Spleen (tissue), 13 donors: Measurements from ENCODE around the gene SRGAP1. TPM values are rescaled to one million over a fixed set of nuclear protein-coding genes. Genes with fewer than 3 reads are reported as not detected.

ENCODE experiments used
- DNase-seq: peaks from one replicate; pipeline ENCODE4 v3.0.0-alpha.2; 2020
- H3K27ac ChIP-seq, 8 donors: fragments of 200-600 bp; sonication (generic) in 7 of 8; 1 replicate in 4 of 8; 2 replicates in 4 of 8; pipeline versions ENCODE4 v1.5.0 to v1.8.0; 2016 to 2021; ENCODE audit warnings: inconsistent platforms in 4 of 8, mild to moderate bottlenecking in 4 of 8, moderate library complexity in 1 of 8
- H3K27me3 ChIP-seq, 7 donors: fragments of 200-600 bp; sonication (generic) in 6 of 7; replicated peaks in 1 of 7; 1 replicate in 4 of 7; 2 replicates in 3 of 7; pipeline versions ENCODE4 v1.5.0 to v1.8.0; 2016 to 2021; ENCODE audit warnings: inconsistent platforms in 3 of 7, mild to moderate bottlenecking in 1 of 7
- H3K36me3 ChIP-seq, 6 donors: fragments of 200-600 bp; sonication (generic) in 5 of 6; 1 replicate in 4 of 6; 2 replicates in 2 of 6; pipeline versions ENCODE4 v1.5.0 to v1.8.0; 2016 to 2021; ENCODE audit warnings: inconsistent platforms in 2 of 6
- H3K4me1 ChIP-seq, 6 donors: fragments of 200-600 bp; sonication (generic) in 5 of 6; 1 replicate in 3 of 6; 2 replicates in 3 of 6; pipeline versions ENCODE4 v1.5.0 to v1.8.0; 2016 to 2021; ENCODE audit warnings: inconsistent platforms in 3 of 6
- H3K4me3 ChIP-seq, 8 donors: fragments of 200-600 bp; sonication (generic) in 7 of 8; 1 replicate in 4 of 8; 2 replicates in 4 of 8; pipeline versions ENCODE4 v1.5.0 to v1.8.0; 2016 to 2021; ENCODE audit warnings: inconsistent platforms in 4 of 8, mild to moderate bottlenecking in 4 of 8, moderate library complexity in 2 of 8
- H3K9me3 ChIP-seq, 8 donors: fragments of 200-600 bp; sonication (generic) in 7 of 8; 1 replicate in 4 of 8; 2 replicates in 4 of 8; pipeline versions ENCODE4 v1.5.0 to v1.8.0; 2016 to 2021; ENCODE audit warnings: inconsistent platforms in 4 of 8
- CTCF ChIP-seq, 11 experiments: fragments of 200-600 bp in 7 of 11; fragments of 450-650 bp in 4 of 11; sonication (generic) in 4 of 11; IDR thresholded peaks in 8 of 11; conservative IDR thresholded peaks in 3 of 11; 1 replicate in 7 of 11; 2 replicates in 4 of 11; pipeline versions ENCODE4 v1.4.0 to v1.8.0; 2016 to 2021; ENCODE audit warnings: antibody characterized with exemption in 11 of 11, inconsistent platforms in 4 of 11, mild to moderate bottlenecking in 1 of 11
- POLR2A ChIP-seq, 3 donors: fragments of 450-650 bp; IDR thresholded peaks; one replicate each; pipeline ENCODE4 v1.5.1; 2017; ENCODE audit warnings: antibody characterized with exemption in 3 of 3, mild to moderate bottlenecking in 1 of 3
- POLR2AphosphoS5 ChIP-seq, 3 donors: sonication (generic); formaldehyde crosslinking; IDR thresholded peaks; one replicate each; pipeline ENCODE4 v1.5.1; 2017; ENCODE audit warnings: antibody characterized with exemption in 3 of 3
- WGBS, 5 donors: extraction: QIAGEN DNeasy Blood & Tissue Kit in 3 of 5; methylation state at CpG; one replicate each; pipeline versions ENCODE4 v1.1.5 to v1.1.7; 2013 to 2018; 5-methylcytosine and 5-hydroxymethylcytosine counted together
- intact Hi-C: fragments of 100-400 bp; cut with DNase I; formaldehyde crosslinking; loops from one replicate; pipeline ENCODE4 v1.15.0; 2023; ENCODE audit warnings: low total_unique reads
- long read RNA-seq, 2 donors: transcript quantifications; one replicate each; lab custom pipeline, GENCODE V29; 2026
- polyA plus RNA-seq, 3 donors: library from polyadenylated mRNA; stranded (reverse); fragments of 200-250 nt; gene quantifications; one replicate each; pipeline ENCODE4 v1.2.1, GENCODE V29; 2013
- total RNA-seq, 7 donors: library from RNA; depleted of rRNA in 3 of 7; stranded (reverse); fragments of >200 nt in 3 of 7; fragmentation: NEBNext Ultra II Directional in 4 of 7; extraction: Animal tissue kit (Norgen Biotek cat#: 25700) in 4 of 7; gene quantifications; one replicate each; pipeline versions ENCODE4 v1.1.0 to v1.2.1, GENCODE V29; 2016 to 2021
- donor health status: healthy with polysubstance abuse.
- donor health status: DM: no; HTN: no; CAD: no; lungs with moderate emphysema.
- donor health status: DM: no; HTN: no; CAD: no.
- donor health status: Bipolar disorder and iron deficiency.
- donor health status: healthy.
- donor health status: DM: no; HTN: no; CAD: no.
- donor health status: DM: yes; HTN: yes; CAD: no.

SRGAP1 gene
- total RNA-seq: 10 to 100 TPM in 6 of 7 donors, 1 to 10 TPM in 1; 6.1 to 20.1 (median 14.4) TPM
- polyA plus RNA-seq: 1 to 10 TPM in 1 of 3 donors, under 1 TPM in 2; 0.37 to 1.8 (median 0.50) TPM
- long read RNA-seq, donor 1, partial matches to known transcripts: 0 of 2 reads
- long read RNA-seq, donor 1, other reads (novel, unspliced or antisense): 0 of 2 reads
- long read RNA-seq, donor 2: 0 reads

- Histone ChIP-seq H3K4me3 (peak within 1 kb of the TSS; percentile 39 to 96 (median 73)), H3K9me3 (no peaks in the 10 kb centered on the region), H3K27ac (peak within 1 kb of the TSS; percentile 64 to 93 (median 89)), H3K4me1 (peaks cover 3 to 57% (median 23%) of the 10 kb centered on the region in 6 donors), H3K27me3 (peaks cover 0 to 28% (median 4%) of the 10 kb centered on the region in 7 donors), H3K36me3 (no peaks in the 10 kb centered on the region)
- WGBS, 5 donors: 3 to 5% (median 4%) methylated on average over 43 to 52 of the region's 52 CpGs
- intact Hi-C loops: loop anchor here (5.0 kb wide), 2 partner anchors 338 to 413 kb away; no protein-coding TSS in a partner anchor
- no peak for TF ChIP-seq POLR2A (IDR thresholded peaks at IDR 0.05)
- peak in 2 of 3 donors; percentile 4 to 37 for TF ChIP-seq POLR2AphosphoS5 (IDR thresholded peaks at IDR 0.05)
- TF ChIP-seq CTCF (IDR thresholded peaks at IDR 0.05 in 8 of 11, conservative IDR thresholded peaks at IDR 0.05 in 3 of 11): no peak
- DNase-seq: peak; percentile 87
Measured at GRCh38 chr12:63844391-63845341, at the start of gene SRGAP1. Gene SRGAP1 (plus strand): TSS chr12:63844700. CDS start chr12:63844817, 117 bp downstream.

DNA sequence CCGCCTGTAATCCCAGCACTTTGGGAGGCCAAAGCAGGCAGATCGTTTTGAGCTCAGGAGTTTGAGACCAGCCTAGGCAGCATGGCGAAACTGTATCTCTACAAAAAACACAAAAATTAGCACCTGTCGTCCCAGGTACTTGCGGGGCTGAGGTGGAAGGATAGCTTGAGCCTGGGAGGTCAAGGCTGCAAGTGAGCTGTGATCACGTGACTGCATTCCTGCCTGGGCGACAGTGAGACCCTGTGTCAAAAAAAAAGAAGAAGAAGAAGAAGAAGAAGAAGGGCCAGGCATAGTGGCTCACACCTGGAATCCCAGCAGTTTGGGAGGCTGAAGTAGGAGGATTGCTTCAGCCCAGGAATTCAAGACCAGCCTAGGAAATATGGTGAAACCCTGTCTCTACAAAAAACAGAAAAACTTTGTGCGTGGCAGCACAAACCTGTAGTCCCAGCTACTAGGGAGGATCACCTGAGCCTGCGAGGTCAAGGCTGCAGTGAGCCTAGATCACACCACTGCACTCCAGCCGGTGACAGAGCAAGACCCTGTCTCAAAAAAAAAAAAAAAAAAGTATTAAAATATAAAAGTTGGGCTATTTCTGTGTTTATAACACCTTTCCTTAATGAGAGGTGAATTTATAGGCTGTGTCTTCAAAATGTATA is 49.3 kb upstream of the SRGAP1 start:
- no peaks in the 10 kb centered on the region for H3K4me1 ChIP-seq
- DNase-seq: no peak
- intact Hi-C loops: no loop called here
- no peaks in the 10 kb centered on the region for H3K27me3 ChIP-seq
- no peak overlapping the region for H3K27ac ChIP-seq
- TF ChIP-seq CTCF (IDR thresholded peaks at IDR 0.05 in 8 of 11, conservative IDR thresholded peaks at IDR 0.05 in 3 of 11) (no peak), POLR2A (IDR thresholded peaks at IDR 0.05) (no peak), POLR2AphosphoS5 (IDR thresholded peaks at IDR 0.05) (no peak)
- H3K36me3 ChIP-seq: peaks cover 3 to 35% (median 6%) of the 10 kb centered on the region in 6 donors
- no peaks in the 10 kb centered on the region for H3K9me3 ChIP-seq
- 89 to 97% (median 93%) methylated on average over 10 of the region's 10 CpGs for WGBS, 5 donors
- no peak overlapping the region for H3K4me3 ChIP-seq

DNA sequence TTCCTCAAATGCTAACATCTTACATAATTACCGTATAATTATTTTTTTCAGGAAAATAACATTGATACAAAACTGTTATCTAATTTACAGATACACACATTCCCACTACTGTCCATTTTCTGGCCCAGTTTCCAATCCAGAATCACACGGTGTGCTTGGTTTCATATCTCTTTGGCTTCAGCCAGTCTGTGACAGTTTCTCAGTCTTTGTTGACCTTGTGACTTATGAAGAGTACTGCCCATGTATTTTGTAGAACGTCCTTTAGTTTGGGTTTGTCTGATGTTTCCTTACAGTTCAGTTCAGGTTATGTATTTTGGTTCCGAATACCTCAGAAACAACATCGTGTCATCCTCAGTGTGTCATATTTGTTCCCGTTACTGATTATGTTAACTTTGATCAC is 48.6 kb upstream of the SRGAP1 start:
- intact Hi-C loops: no loop called here
- DNase-seq: no peak
- H3K27me3 ChIP-seq: no peaks in the 10 kb centered on the region
- no peak overlapping the region for H3K27ac ChIP-seq
- 88 to 97% (median 95%) methylated on average over 6 of the region's 6 CpGs for WGBS, 5 donors
- no peaks in the 10 kb centered on the region for H3K9me3 ChIP-seq
- no peak overlapping the region for H3K4me3 ChIP-seq
- no peak for TF ChIP-seq POLR2AphosphoS5 (IDR thresholded peaks at IDR 0.05)
- H3K4me1 ChIP-seq: no peaks in the 10 kb centered on the region
- H3K36me3 ChIP-seq: peaks cover 0 to 27% (median under 1%) of the 10 kb centered on the region in 6 donors

DNA sequence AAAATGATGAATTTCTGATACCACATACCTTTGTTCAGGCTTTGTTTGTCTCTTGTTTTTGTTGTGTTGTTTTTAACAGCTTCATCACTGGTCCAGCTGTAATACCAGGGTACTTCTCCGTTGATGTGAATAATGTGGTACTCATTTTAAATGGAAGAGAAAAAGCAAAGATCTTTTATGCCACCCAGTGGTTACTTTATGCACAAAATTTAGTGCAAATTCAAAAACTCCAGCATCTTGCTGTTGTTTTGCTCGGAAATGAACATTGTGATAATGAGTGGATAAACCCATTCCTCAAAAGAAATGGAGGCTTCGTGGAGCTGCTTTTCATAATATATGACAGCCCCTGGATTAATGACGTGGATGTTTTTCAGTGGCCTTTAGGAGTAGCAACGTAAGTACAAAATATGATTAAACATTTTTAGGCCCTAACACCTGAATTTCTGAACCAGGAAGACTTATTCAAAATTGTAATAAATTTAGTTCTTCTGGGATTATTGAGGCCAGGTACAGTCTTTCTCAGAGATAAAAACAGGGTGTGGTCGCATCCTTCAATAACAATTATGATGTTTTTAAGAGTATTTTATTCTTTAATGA is 42.4 kb upstream of the SRGAP1 start:
- WGBS, 5 donors: 72 to 80% (median 74%) methylated on average over 6 of the region's 6 CpGs

More for the DNA sequence above, 42.4 kb upstream of the SRGAP1 start:
- Histone ChIP-seq H3K9me3 (no peaks in the 10 kb centered on the region), H3K4me3 (no peak overlapping the region), H3K27ac (no peak overlapping the region), H3K4me1 (no peaks in the 10 kb centered on the region), H3K27me3 (no peaks in the 10 kb centered on the region), H3K36me3 (peaks cover 1 to 32% (median 16%) of the 10 kb centered on the region in 6 donors)
- intact Hi-C loops: loop anchor here (10.0 kb wide), 1 partner anchor 137 kb away; the partner anchor contains the start of gene DPY19L2
- no peak for DNase-seq
- no peak for TF ChIP-seq POLR2AphosphoS5 (IDR thresholded peaks at IDR 0.05)
- TF ChIP-seq POLR2A (IDR thresholded peaks at IDR 0.05): no peak
- TF ChIP-seq CTCF (IDR thresholded peaks at IDR 0.05 in 8 of 11, conservative IDR thresholded peaks at IDR 0.05 in 3 of 11): peak in 10 of 11 experiments; percentile 14 to 55 (median 36)
